Measurements from ENCODE around the gene ATP10B. TPM values are rescaled to one million over a fixed set of nuclear protein-coding genes. Genes with fewer than 3 reads are reported as not detected.

Gene ATP10B
- polyA plus RNA-seq, 3 donors: not detected

GRCh38 chr5:160667160-160667559 is 184.9 kb downstream of the ATP10B start:
- Histone ChIP-seq H3K4me2 (replicated peaks; ENCODE audit: extremely low read depth, low read length, poor library complexity, severe bottlenecking) (no peak overlapping the region), H4K20me1 (ENCODE audit: insufficient read depth, low read length) (no peaks in the 10 kb centered on the region), H3K9me3 (replicated peaks in 1 of 2; ENCODE audit: control insufficient read depth in 1 of 2, insufficient read depth in 1 of 2, low read length in 2 of 2) (no peaks in the 10 kb centered on the region), H3K36me3 (replicated peaks in 1 of 2; ENCODE audit: control insufficient read depth in 1 of 2, insufficient read depth in 2 of 2, low read length in 2 of 2) (no peaks in the 10 kb centered on the region), H3K4me1 (ENCODE audit: control insufficient read depth in 1 of 2, insufficient read depth in 2 of 2, low read length in 2 of 2) (no peaks in the 10 kb centered on the region), H3K9ac (ENCODE audit: insufficient read depth, low read length, poor library complexity, severe bottlenecking) (no peak overlapping the region), H3K27ac (ENCODE audit: low read depth in 1 of 2, low read length in 2 of 2) (no peak overlapping the region), H3K4me3 (replicated peaks in 1 of 3; ENCODE audit: low read depth in 2 of 3, low read length in 3 of 3) (no peak overlapping the region), H3K27me3 (ENCODE audit: control insufficient read depth in 2 of 2, insufficient read depth in 2 of 2, low read length in 2 of 2) (no peaks in the 10 kb centered on the region), H2AFZ (ENCODE audit: insufficient read depth, low read depth, low read length, poor library complexity, severe bottlenecking) (no peak overlapping the region), H3K79me2 (ENCODE audit: insufficient read depth, low read length) (no peaks in the 10 kb centered on the region)
- DNase-seq: no peak
- Mint-ChIP-seq H3K4me3 (no peak overlapping the region), H3K4me1 (no peaks in the 10 kb centered on the region), H3K27me3 (ENCODE audit: low read depth in 3 of 3) (peaks cover 5 to 8% (median 5%) of the 10 kb centered on the region in 3 donors), H3K27ac (no peak overlapping the region), H3K9me3 (peaks cover 0 to 3% (median 0%) of the 10 kb centered on the region in 7 donors), H3K36me3 (no peaks in the 10 kb centered on the region)
- TF ChIP-seq, protein P1, sequence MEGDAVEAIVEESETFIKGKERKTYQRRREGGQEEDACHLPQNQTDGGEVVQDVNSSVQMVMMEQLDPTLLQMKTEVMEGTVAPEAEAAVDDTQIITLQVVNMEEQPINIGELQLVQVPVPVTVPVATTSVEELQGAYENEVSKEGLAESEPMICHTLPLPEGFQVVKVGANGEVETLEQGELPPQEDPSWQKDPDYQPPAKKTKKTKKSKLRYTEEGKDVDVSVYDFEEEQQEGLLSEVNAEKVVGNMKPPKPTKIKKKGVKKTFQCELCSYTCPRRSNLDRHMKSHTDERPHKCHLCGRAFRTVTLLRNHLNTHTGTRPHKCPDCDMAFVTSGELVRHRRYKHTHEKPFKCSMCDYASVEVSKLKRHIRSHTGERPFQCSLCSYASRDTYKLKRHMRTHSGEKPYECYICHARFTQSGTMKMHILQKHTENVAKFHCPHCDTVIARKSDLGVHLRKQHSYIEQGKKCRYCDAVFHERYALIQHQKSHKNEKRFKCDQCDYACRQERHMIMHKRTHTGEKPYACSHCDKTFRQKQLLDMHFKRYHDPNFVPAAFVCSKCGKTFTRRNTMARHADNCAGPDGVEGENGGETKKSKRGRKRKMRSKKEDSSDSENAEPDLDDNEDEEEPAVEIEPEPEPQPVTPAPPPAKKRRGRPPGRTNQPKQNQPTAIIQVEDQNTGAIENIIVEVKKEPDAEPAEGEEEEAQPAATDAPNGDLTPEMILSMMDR (IDR thresholded peaks at IDR 0.05): no peak
- 93% methylated on average over 3 of the region's 5 CpGs for WGBS (ENCODE audit: insufficient coverage)
- intact Hi-C loops (cut with micrococcal nuclease): no loop called here

GRCh38 chr5:160665460-160665859 is 186.6 kb downstream of the ATP10B start:
- DNase-seq: no peak
- no peaks in the 10 kb centered on the region for H3K36me3 Mint-ChIP-seq
- TF ChIP-seq, protein P1 (IDR thresholded peaks at IDR 0.05): no peak
- H3K9me3 Mint-ChIP-seq: peaks cover 0 to 3% (median 0%) of the 10 kb centered on the region in 7 donors
- 84% methylated on average over 2 of the region's 3 CpGs for WGBS (ENCODE audit: insufficient coverage)
- Histone ChIP-seq H3K4me3 (replicated peaks in 1 of 3; ENCODE audit: low read depth in 2 of 3, low read length in 3 of 3) (no peak overlapping the region), H3K9ac (ENCODE audit: insufficient read depth, low read length, poor library complexity, severe bottlenecking) (no peak overlapping the region), H3K79me2 (ENCODE audit: insufficient read depth, low read length) (no peaks in the 10 kb centered on the region), H3K4me2 (replicated peaks; ENCODE audit: extremely low read depth, low read length, poor library complexity, severe bottlenecking) (no peak overlapping the region), H3K27me3 (ENCODE audit: control insufficient read depth in 2 of 2, insufficient read depth in 2 of 2, low read length in 2 of 2) (no peaks in the 10 kb centered on the region), H4K20me1 (ENCODE audit: insufficient read depth, low read length) (no peaks in the 10 kb centered on the region), H3K36me3 (replicated peaks in 1 of 2; ENCODE audit: control insufficient read depth in 1 of 2, insufficient read depth in 2 of 2, low read length in 2 of 2) (no peaks in the 10 kb centered on the region), H3K9me3 (replicated peaks in 1 of 2; ENCODE audit: control insufficient read depth in 1 of 2, insufficient read depth in 1 of 2, low read length in 2 of 2) (no peaks in the 10 kb centered on the region), H3K27ac (ENCODE audit: low read depth in 1 of 2, low read length in 2 of 2) (no peak overlapping the region), H2AFZ (ENCODE audit: insufficient read depth, low read depth, low read length, poor library complexity, severe bottlenecking) (no peak overlapping the region), H3K4me1 (ENCODE audit: control insufficient read depth in 1 of 2, insufficient read depth in 2 of 2, low read length in 2 of 2) (no peaks in the 10 kb centered on the region)
- H3K27me3 Mint-ChIP-seq (ENCODE audit: low read depth in 3 of 3): peaks cover 0 to 5% (median 2%) of the 10 kb centered on the region in 3 donors
- no peak overlapping the region for H3K4me3 Mint-ChIP-seq
- H3K27ac Mint-ChIP-seq: no peak overlapping the region
- intact Hi-C loops (cut with micrococcal nuclease): no loop called here
- no peaks in the 10 kb centered on the region for H3K4me1 Mint-ChIP-seq

Measured in CD14-positive monocyte (primary cell).